ENCODE measurements around the gene MAP2K5. TPM values are rescaled to one million over a fixed set of nuclear protein-coding genes. Genes with fewer than 3 reads are reported as not detected.

Gene MAP2K5
- total RNA-seq, 2 donors from 2014 or later, result 36.2 to 37.8 TPM

DNA sequence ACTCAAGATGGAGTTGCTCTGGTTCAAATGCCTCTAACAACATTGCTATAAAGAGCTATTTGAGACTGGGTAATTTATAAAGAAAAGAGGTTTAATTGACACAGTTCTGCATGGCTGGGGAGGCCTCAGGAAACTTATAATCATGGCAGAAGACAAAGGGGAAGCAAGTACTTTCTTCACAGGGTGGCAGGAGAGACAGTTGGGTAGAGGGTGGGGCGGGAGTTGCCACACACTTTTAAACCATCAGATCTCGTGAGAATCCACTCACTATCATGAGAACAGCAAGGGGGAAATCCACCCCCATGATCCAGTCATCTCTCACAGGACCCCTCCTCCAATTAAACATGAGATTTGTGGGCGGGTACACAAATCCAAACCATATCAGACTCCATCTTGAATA lies 30.7 kb downstream of the MAP2K5 start:
- peaks cover 0 to 3% of the 10 kb centered on the region in 2 donors for H3K36me3 Mint-ChIP-seq (ENCODE audit: insufficient read depth in 2 of 2)
- H3K4me3 Mint-ChIP-seq, result no peak overlapping the region
- DNase-seq, result no peak
- no peak for ATAC-seq (replicated peaks in 1 of 2)
- H3K27me3 Mint-ChIP-seq (ENCODE audit: low read depth), result no peaks in the 10 kb centered on the region
- no peak overlapping the region for H3K27ac Mint-ChIP-seq
- no peaks in the 10 kb centered on the region for H3K4me1 Mint-ChIP-seq (ENCODE audit: low read depth)
- no peaks in the 10 kb centered on the region for H3K9me3 Mint-ChIP-seq

DNA sequence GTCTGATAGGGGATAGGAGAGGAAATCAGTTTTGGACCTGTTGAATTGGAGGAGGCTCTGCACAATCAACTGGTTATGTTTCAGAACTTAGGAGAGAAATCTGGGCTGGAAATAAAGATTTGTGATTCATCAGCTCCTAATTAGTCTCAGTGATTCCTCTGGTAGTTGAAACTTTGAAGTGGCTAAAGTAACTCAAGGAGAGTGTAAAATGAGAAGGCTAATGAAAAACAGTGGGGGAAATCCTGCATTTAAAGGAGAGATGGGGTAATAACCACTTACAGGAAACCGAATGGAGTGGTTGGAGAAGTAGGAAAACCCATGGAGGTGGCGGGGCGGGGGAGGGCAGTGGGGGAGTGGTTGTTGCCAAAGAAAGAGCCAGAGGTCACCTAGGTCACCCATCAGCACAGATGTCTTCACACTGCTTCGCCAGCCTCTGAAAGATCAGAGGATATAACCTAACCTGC lies 32.6 kb downstream of the MAP2K5 start:
- H3K4me3 Mint-ChIP-seq, result no peak overlapping the region
- H3K27ac Mint-ChIP-seq, result no peak overlapping the region
- peaks cover 0 to 3% of the 10 kb centered on the region in 2 donors for H3K36me3 Mint-ChIP-seq (ENCODE audit: insufficient read depth in 2 of 2)
- no peaks in the 10 kb centered on the region for H3K9me3 Mint-ChIP-seq
- no peaks in the 10 kb centered on the region for H3K27me3 Mint-ChIP-seq (ENCODE audit: low read depth)
- ATAC-seq (replicated peaks in 1 of 2), result no peak
- no peak for DNase-seq
- no peaks in the 10 kb centered on the region for H3K4me1 Mint-ChIP-seq (ENCODE audit: low read depth)

DNA sequence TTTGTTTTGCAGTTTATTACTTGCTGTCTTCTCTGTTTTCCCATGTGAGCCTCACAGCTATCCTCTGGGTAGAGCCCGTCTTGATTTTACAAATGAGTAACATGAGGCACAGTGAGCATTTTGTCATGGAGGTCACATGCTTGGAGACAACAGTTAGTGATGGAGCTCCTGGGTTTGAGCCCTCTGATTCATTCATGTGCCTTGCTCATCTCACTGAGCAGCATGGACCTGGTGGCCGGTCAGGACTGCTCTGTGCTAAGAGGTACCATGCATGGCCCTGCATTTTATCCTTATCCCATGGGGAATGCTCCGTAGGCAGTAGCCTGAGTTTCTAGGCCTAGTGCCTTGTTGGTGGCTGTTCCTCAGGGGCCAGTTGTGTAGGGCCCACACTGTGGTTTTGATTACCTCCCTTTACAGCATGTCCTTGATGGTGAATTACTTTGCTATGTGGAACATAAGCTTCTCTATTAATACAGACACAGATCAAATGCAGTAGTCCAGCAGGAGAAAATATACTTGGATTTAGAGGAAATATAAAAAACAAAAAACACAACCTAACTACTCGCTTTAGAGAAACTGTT lies 35.6 kb downstream of the MAP2K5 start:
- H3K9me3 Mint-ChIP-seq, result no peaks in the 10 kb centered on the region
- DNase-seq, result no peak
- no peak overlapping the region for H3K4me3 Mint-ChIP-seq
- no peak for ATAC-seq (replicated peaks in 1 of 2)
- no peak overlapping the region for H3K27ac Mint-ChIP-seq
- H3K4me1 Mint-ChIP-seq (ENCODE audit: low read depth), result no peaks in the 10 kb centered on the region
- H3K36me3 Mint-ChIP-seq (ENCODE audit: insufficient read depth in 2 of 2), result peaks cover 0 to 3% of the 10 kb centered on the region in 2 donors
- H3K27me3 Mint-ChIP-seq (ENCODE audit: low read depth), result no peaks in the 10 kb centered on the region

DNA sequence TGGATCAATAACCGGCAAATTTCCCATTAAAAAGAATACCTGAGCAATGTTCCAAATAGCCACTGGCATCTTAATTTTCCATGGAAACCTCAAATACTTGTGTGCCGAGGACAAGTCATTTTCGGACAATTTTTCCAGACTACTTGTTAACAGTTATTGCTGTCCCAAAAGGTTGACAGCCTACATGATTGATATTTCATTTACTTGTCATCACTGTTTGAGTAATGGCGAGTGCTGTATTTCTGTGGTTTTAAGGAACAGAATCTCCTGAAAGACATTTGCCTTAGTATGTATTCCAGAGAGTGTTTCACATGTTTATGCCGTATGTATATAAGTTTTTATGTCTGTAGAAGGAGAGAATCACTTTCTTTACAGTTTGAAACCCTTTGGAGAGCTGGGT lies 36.7 kb downstream of the MAP2K5 start:
- peaks cover 0 to 3% of the 10 kb centered on the region in 2 donors for H3K36me3 Mint-ChIP-seq (ENCODE audit: insufficient read depth in 2 of 2)
- no peak overlapping the region for H3K27ac Mint-ChIP-seq
- no peak overlapping the region for H3K4me3 Mint-ChIP-seq
- H3K27me3 Mint-ChIP-seq (ENCODE audit: low read depth), result no peaks in the 10 kb centered on the region
- no peak for ATAC-seq (replicated peaks in 1 of 2)
- H3K9me3 Mint-ChIP-seq, result no peaks in the 10 kb centered on the region
- H3K4me1 Mint-ChIP-seq (ENCODE audit: low read depth), result no peaks in the 10 kb centered on the region
- no peak for DNase-seq

DNA sequence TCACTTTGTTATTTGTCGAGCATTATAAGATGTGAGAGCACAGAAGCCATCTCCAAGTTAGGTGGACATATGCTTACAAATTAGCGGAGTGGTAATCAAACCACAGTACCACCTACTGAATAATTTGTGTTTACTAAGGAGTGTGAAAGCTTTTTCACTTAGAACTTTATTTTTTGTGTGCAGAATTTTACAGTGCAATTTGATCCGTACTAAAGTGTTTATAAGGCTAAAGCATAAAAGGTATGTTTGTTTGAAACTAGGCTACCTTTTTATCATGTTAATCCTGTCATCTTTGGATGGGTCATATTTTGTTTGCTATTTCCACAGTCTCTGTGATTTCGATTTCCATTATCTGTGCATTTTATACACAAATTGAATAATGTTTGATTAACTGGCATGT lies 37.5 kb downstream of the MAP2K5 start:
- no peaks in the 10 kb centered on the region for H3K4me1 Mint-ChIP-seq (ENCODE audit: low read depth)

DNA sequence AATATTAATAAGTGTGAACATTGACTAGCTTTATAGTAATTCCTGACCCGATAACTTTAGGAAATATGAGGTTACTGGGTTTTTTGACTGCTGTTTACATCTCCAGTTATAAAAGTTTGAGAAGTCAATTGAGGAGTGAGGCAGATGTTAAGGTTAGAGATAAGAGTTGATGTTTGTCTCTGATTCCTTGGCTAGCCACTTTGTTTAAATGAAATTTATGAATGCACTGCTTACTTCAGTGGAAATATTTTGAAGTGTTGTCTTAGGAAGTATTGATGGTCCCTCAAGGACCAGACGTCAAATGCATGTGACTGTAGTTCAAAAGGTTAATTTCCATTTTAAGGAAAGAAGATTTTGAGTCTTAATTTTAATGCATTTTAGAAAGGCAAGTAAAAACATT lies 41.7 kb downstream of the MAP2K5 start:
- Mint-ChIP-seq H3K27ac (no peak overlapping the region), H3K4me1 (ENCODE audit: low read depth) (no peaks in the 10 kb centered on the region), H3K9me3 (no peaks in the 10 kb centered on the region), H3K4me3 (no peak overlapping the region), H3K36me3 (ENCODE audit: insufficient read depth in 2 of 2) (peaks cover 1% of the 10 kb centered on the region in 2 donors), H3K27me3 (ENCODE audit: low read depth) (no peaks in the 10 kb centered on the region)
- DNase-seq (no peak), ATAC-seq (replicated peaks in 1 of 2) (no peak)

More for the DNA sequence above, 37.5 kb downstream of the MAP2K5 start:
- peaks cover 0 to 1% of the 10 kb centered on the region in 2 donors for H3K36me3 Mint-ChIP-seq (ENCODE audit: insufficient read depth in 2 of 2)
- H3K27ac Mint-ChIP-seq, result no peak overlapping the region
- ATAC-seq (replicated peaks in 1 of 2), result no peak
- DNase-seq, result no peak
- no peaks in the 10 kb centered on the region for H3K27me3 Mint-ChIP-seq (ENCODE audit: low read depth)
- no peak overlapping the region for H3K4me3 Mint-ChIP-seq
- no peaks in the 10 kb centered on the region for H3K9me3 Mint-ChIP-seq

DNA sequence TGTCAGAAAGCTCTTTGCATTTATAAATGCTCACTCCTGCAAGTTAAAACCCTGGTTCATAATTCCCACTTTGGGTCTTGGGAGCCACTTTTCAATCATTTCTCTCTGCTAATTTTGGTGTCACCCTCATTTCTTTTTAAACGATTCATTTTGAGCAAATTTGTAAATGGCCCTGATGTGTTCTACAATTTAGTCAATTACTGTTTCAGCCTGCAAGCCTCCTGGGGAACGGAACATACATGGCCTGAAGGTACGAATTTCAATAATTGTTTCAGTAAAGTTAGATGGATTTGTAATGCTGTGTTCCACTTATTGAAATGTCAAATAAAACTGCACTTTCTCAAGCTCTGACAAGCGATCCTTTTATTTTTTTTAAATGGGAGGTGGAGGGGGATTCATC lies 43.2 kb downstream of the MAP2K5 start:
- Mint-ChIP-seq H3K4me3 (no peak overlapping the region), H3K4me1 (ENCODE audit: low read depth) (no peaks in the 10 kb centered on the region), H3K27me3 (ENCODE audit: low read depth) (no peaks in the 10 kb centered on the region), H3K9me3 (no peaks in the 10 kb centered on the region), H3K36me3 (ENCODE audit: insufficient read depth in 2 of 2) (peaks cover 1% of the 10 kb centered on the region in 2 donors), H3K27ac (no peak overlapping the region)
- ATAC-seq (replicated peaks in 1 of 2), result no peak
- DNase-seq, result no peak

DNA sequence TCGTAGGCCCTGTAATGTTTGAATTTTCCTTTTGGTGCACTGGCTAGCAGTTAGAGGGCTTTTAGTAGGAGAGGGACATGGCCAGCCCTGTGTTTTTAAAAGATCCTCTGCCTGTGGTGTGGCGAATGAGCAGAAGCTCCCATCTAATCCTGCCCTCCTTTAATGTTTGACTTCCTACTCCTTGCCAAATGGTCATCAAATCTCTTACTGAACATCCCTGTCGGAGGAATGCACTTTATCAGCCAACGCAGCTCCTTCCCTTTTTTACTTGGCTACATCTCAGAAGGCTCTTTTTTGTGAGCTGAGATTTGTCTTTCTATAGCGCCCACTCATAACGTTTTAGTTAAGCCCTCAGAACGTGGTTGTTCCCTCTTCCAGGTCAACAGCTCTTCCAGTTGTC lies 44.8 kb downstream of the MAP2K5 start:
- DNase-seq, result no peak
- Mint-ChIP-seq H3K36me3 (ENCODE audit: insufficient read depth in 2 of 2) (peaks cover 1% of the 10 kb centered on the region in 2 donors), H3K27ac (no peak overlapping the region), H3K27me3 (ENCODE audit: low read depth) (no peaks in the 10 kb centered on the region), H3K9me3 (no peaks in the 10 kb centered on the region), H3K4me1 (ENCODE audit: low read depth) (no peaks in the 10 kb centered on the region), H3K4me3 (no peak overlapping the region)
- no peak for ATAC-seq (replicated peaks in 1 of 2)

DNA sequence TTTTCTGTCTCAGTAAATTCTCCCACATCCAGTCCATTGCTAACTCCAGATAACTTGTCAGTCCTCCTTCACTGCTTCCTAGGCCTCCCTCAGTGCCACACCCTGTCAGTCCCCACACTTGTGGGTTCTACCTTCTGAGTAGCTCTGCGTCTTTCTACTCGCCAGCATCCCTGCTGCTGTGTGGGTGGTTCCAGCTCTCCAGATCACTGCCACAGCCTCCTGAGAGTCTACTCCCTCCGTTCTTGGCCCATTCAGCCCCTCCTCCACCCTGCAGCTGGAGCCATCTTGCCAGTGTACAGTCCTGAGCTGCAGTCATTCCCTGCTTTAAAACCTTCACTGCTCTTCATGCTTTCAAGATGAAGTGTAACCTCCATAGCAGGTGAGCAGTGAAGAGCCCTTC lies 45.3 kb downstream of the MAP2K5 start:
- Mint-ChIP-seq H3K4me1 (ENCODE audit: low read depth) (no peaks in the 10 kb centered on the region), H3K4me3 (no peak overlapping the region), H3K36me3 (ENCODE audit: insufficient read depth in 2 of 2) (peaks cover 1% of the 10 kb centered on the region in 2 donors), H3K27me3 (ENCODE audit: low read depth) (no peaks in the 10 kb centered on the region), H3K27ac (no peak overlapping the region), H3K9me3 (no peaks in the 10 kb centered on the region)
- no peak for ATAC-seq (replicated peaks in 1 of 2)
- no peak for DNase-seq

DNA sequence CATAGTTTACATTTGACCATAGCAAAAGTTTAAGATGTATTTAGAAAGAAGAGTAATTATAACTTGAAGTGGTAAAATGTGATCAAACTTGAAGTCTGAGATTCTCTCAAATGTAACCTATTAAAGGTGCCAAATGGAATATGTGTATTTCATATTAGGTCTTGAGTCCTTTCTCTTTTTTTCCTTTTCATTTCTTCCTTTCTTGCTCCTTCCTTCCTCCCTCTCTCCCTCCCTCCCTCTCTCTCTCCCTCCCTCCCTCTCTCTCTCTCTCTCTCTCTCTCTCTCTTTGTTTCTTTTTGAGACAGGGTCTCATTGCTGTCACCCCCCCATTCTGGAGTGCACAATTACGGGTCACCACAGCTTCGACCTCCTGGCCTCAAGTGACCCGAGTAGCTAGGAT lies 47.7 kb downstream of the MAP2K5 start:
- no peaks in the 10 kb centered on the region for H3K27me3 Mint-ChIP-seq (ENCODE audit: low read depth)
- no peak overlapping the region for H3K4me3 Mint-ChIP-seq
- no peaks in the 10 kb centered on the region for H3K9me3 Mint-ChIP-seq
- H3K4me1 Mint-ChIP-seq (ENCODE audit: low read depth), result no peaks in the 10 kb centered on the region
- ATAC-seq (replicated peaks in 1 of 2) (no peak), DNase-seq (no peak)
- peaks cover 1% of the 10 kb centered on the region in 2 donors for H3K36me3 Mint-ChIP-seq (ENCODE audit: insufficient read depth in 2 of 2)
- no peak overlapping the region for H3K27ac Mint-ChIP-seq

DNA sequence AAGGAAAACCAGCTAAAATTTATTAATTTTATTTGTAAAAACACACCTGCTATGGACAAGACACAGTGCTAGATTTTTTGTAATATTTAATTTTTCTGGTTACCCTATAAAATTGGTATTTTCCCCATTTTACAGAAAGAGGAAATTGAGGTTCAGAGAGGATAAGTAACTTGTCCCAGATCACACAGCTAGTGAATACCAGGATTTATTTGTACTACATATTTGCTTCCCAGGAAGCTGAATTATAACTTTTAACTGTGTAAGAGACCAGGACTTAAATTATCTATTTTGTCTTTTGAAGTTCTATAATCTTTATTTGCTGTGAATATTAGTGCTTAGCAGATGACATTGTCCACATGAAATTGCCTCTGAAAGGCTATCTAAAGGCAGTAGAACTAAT lies 49.7 kb downstream of the MAP2K5 start:
- no peak overlapping the region for H3K27ac Mint-ChIP-seq
- H3K27me3 Mint-ChIP-seq (ENCODE audit: low read depth), result no peaks in the 10 kb centered on the region
- no peak overlapping the region for H3K4me3 Mint-ChIP-seq
- ATAC-seq (replicated peaks in 1 of 2) (no peak), DNase-seq (no peak)
- no peaks in the 10 kb centered on the region for H3K4me1 Mint-ChIP-seq (ENCODE audit: low read depth)
- H3K9me3 Mint-ChIP-seq, result no peaks in the 10 kb centered on the region
- H3K36me3 Mint-ChIP-seq (ENCODE audit: insufficient read depth in 2 of 2), result peaks cover 1 to 4% of the 10 kb centered on the region in 2 donors

DNA sequence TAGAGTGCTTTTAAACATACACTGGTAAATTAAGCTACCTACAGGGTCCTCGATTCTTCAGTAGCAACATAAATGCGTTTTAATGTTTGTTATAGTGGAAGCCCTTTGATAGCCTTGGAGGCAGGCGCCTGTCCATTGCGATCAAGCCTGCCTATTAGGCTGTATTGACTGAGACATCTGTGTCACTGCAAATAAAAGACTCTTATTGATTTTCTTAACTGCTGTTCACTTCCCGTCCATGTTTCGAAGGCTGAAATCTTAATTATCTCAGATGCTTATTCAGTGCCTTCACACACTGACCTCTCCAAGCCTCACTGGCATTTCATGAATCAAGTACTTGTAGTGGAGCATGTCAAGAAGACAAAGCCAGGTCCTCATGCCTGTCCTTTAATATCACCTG lies 51.1 kb downstream of the MAP2K5 start:
- Mint-ChIP-seq H3K4me1 (ENCODE audit: low read depth) (no peaks in the 10 kb centered on the region), H3K9me3 (no peaks in the 10 kb centered on the region), H3K27ac (no peak overlapping the region), H3K36me3 (ENCODE audit: insufficient read depth in 2 of 2) (peaks cover 0 to 2% of the 10 kb centered on the region in 2 donors), H3K4me3 (no peak overlapping the region), H3K27me3 (ENCODE audit: low read depth) (no peaks in the 10 kb centered on the region)
- no peak for ATAC-seq (replicated peaks in 1 of 2)
- DNase-seq, result no peak

DNA sequence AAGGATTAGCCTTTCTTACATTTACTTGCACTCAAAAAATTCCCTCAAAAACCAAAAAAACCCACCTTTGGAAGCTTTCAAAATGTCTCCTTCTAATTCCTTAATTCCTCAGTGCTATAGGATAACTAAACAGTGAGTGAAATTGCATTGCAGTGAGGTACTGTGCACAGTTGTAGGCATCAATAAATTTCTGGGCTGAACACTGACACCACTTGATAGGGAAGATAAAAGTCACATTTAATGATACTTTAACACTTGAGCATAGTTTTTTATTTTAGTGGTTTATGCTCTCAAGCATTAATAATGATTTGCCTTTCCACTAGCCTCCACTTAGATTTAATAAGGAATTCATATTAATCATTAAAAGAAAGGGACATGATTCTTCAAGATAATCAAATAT lies 52.3 kb downstream of the MAP2K5 start:
- ATAC-seq (replicated peaks in 1 of 2) (no peak), DNase-seq (no peak)
- H3K27me3 Mint-ChIP-seq (ENCODE audit: low read depth), result no peaks in the 10 kb centered on the region
- H3K27ac Mint-ChIP-seq, result no peak overlapping the region
- no peaks in the 10 kb centered on the region for H3K4me1 Mint-ChIP-seq (ENCODE audit: low read depth)
- H3K9me3 Mint-ChIP-seq, result no peaks in the 10 kb centered on the region
- H3K4me3 Mint-ChIP-seq, result no peak overlapping the region
- peaks cover 0 to 2% of the 10 kb centered on the region in 2 donors for H3K36me3 Mint-ChIP-seq (ENCODE audit: insufficient read depth in 2 of 2)

DNA sequence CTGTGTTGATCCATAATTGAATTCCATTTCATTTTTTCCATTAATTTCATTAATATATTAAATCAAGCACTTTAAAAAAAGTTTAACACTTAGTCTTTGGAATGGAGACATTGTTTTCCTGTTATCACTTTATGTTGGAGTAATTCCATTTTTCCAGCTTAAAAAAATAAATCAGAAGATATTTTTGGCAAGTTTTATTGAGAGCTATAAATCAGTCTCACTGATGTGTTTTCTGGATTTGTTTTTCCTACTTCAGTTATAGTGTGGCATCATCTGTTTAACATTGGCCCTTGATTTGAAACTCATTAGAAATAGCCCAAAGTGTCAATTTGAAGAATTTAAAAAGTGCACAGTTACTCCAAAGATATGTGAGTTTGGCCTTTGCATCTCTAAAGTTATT lies 53.1 kb downstream of the MAP2K5 start:
- no peaks in the 10 kb centered on the region for H3K9me3 Mint-ChIP-seq
- H3K27me3 Mint-ChIP-seq (ENCODE audit: low read depth), result no peaks in the 10 kb centered on the region
- H3K36me3 Mint-ChIP-seq (ENCODE audit: insufficient read depth in 2 of 2), result peaks cover 0 to 2% of the 10 kb centered on the region in 2 donors
- no peak overlapping the region for H3K27ac Mint-ChIP-seq
- H3K4me1 Mint-ChIP-seq (ENCODE audit: low read depth), result no peaks in the 10 kb centered on the region
- no peak overlapping the region for H3K4me3 Mint-ChIP-seq
- no peak for ATAC-seq (replicated peaks in 1 of 2)
- no peak for DNase-seq

All from activated T-cell treated with anti-CD3 and anti-CD28 coated beads, Interleukin-2, amount 50 U/mL, for 72 hours (primary cell).